HL-60 (cell line): ENCODE measurements around the gene KRTAP5-8.

ENCODE experiments used
- DNase-seq, 2 experiments: peaks; one replicate each; pipeline ENCODE4 v3.0.0-alpha.2; 2010 to 2020; ENCODE audit warnings: low read depth in 1 of 2, low spot score in 1 of 2
- H3K27ac ChIP-seq: fragments of 250-450 bp; sonication (Bioruptor Pico); replicated peaks from 2 replicates; pipeline ENCODE4 v1.5.1; 2020; ENCODE audit warnings: mild to moderate bottlenecking, moderate library complexity
- H3K27me3 ChIP-seq: fragments of 250-450 bp; sonication (Bioruptor Pico); 2 replicates; pipeline ENCODE4 v1.5.1; 2021; ENCODE audit warnings: mild to moderate bottlenecking, moderate library complexity; ENCODE audit not compliant: insufficient read depth, poor library complexity, severe bottlenecking
- H3K4me3 ChIP-seq: replicated peaks from 2 replicates; pipeline ENCODE4 v1.5.1; 2011; ENCODE audit warnings: mild to moderate bottlenecking, control low read depth, low read length; ENCODE audit not compliant: insufficient read depth
- GABPA ChIP-seq: IDR thresholded peaks from 2 replicates; pipeline ENCODE4 v1.6.1; 2012; ENCODE audit warnings: low read depth
- POLR2AphosphoS5 ChIP-seq: IDR thresholded peaks from 2 replicates; pipeline ENCODE4 v1.6.1; 2012; ENCODE audit warnings: low read depth
- SPI1 ChIP-seq: IDR thresholded peaks from 2 replicates; pipeline ENCODE4 v1.6.1; 2012; ENCODE audit warnings: low read depth, mild to moderate bottlenecking, borderline replicate concordance
- TF ChIP-seq, protein P1 (sequence below): IDR thresholded peaks from 2 replicates; pipeline ENCODE4 v1.6.1; 2012; ENCODE audit warnings: low read depth; ENCODE audit not compliant: insufficient replicate concordance
- TF ChIP-seq, protein P2 (sequence below): IDR thresholded peaks from one replicate; pipeline ENCODE4 v1.5.1; 2011; ENCODE audit warnings: low read length, control low read depth, inconsistent platforms; ENCODE audit not compliant: insufficient read depth

Gene KRTAP5-8

DNA sequence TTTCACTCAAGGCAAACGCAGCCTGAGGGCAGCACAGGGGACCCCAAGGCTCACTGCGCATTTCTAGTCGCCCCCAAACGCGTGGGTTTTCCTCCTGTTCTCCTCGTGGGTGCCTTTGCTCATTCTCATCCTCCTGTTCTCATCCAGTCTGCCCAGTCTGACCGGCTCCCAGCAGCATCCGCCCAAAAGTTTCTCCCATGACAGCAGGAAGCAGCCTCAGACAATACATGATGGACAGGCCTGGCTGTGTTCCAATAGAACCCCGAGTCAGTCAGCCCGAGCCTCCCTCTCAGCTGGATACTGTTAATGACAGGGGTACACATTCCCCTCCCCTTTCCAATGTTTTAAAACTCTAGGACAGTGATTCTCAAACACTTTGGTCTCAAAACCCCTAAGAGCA, 33.3 kb upstream of the KRTAP5-8 start:
- no peak overlapping the region for H3K27ac ChIP-seq
- H3K4me3 ChIP-seq: no peak overlapping the region
- DNase-seq: no peak
- TF ChIP-seq SPI1: no peak
- no peak for TF ChIP-seq POLR2AphosphoS5
- TF ChIP-seq, protein P1, sequence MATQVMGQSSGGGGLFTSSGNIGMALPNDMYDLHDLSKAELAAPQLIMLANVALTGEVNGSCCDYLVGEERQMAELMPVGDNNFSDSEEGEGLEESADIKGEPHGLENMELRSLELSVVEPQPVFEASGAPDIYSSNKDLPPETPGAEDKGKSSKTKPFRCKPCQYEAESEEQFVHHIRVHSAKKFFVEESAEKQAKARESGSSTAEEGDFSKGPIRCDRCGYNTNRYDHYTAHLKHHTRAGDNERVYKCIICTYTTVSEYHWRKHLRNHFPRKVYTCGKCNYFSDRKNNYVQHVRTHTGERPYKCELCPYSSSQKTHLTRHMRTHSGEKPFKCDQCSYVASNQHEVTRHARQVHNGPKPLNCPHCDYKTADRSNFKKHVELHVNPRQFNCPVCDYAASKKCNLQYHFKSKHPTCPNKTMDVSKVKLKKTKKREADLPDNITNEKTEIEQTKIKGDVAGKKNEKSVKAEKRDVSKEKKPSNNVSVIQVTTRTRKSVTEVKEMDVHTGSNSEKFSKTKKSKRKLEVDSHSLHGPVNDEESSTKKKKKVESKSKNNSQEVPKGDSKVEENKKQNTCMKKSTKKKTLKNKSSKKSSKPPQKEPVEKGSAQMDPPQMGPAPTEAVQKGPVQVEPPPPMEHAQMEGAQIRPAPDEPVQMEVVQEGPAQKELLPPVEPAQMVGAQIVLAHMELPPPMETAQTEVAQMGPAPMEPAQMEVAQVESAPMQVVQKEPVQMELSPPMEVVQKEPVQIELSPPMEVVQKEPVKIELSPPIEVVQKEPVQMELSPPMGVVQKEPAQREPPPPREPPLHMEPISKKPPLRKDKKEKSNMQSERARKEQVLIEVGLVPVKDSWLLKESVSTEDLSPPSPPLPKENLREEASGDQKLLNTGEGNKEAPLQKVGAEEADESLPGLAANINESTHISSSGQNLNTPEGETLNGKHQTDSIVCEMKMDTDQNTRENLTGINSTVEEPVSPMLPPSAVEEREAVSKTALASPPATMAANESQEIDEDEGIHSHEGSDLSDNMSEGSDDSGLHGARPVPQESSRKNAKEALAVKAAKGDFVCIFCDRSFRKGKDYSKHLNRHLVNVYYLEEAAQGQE: no peak
- TF ChIP-seq GABPA: no peak
- TF ChIP-seq, protein P2, sequence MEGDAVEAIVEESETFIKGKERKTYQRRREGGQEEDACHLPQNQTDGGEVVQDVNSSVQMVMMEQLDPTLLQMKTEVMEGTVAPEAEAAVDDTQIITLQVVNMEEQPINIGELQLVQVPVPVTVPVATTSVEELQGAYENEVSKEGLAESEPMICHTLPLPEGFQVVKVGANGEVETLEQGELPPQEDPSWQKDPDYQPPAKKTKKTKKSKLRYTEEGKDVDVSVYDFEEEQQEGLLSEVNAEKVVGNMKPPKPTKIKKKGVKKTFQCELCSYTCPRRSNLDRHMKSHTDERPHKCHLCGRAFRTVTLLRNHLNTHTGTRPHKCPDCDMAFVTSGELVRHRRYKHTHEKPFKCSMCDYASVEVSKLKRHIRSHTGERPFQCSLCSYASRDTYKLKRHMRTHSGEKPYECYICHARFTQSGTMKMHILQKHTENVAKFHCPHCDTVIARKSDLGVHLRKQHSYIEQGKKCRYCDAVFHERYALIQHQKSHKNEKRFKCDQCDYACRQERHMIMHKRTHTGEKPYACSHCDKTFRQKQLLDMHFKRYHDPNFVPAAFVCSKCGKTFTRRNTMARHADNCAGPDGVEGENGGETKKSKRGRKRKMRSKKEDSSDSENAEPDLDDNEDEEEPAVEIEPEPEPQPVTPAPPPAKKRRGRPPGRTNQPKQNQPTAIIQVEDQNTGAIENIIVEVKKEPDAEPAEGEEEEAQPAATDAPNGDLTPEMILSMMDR: no peak
- no peaks in the 10 kb centered on the region for H3K27me3 ChIP-seq

DNA sequence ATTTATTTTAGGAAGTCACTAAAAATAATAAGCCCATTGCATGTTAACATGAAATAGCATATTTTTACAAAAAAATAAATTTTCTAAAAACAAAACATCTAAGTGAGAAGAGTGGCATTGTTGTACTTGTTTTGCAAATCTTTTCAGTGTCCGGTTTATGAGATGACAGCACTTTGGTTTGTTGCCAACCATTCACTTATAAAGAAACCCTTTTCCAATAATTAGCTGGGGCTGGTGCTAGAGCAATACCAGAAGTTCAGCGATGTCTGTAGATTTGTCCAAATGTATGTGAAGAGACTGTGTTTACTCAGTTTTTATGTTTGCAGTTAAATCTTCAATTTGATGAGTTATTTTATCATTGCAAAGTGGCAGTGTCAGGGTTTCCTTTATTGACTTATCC, 32.8 kb upstream of the KRTAP5-8 start:
- no peaks in the 10 kb centered on the region for H3K27me3 ChIP-seq
- DNase-seq: no peak
- H3K27ac ChIP-seq: no peak overlapping the region
- TF ChIP-seq, protein P2: no peak
- no peak for TF ChIP-seq GABPA
- TF ChIP-seq POLR2AphosphoS5: no peak
- TF ChIP-seq SPI1: no peak
- TF ChIP-seq, protein P1: no peak
- no peak overlapping the region for H3K4me3 ChIP-seq

DNA sequence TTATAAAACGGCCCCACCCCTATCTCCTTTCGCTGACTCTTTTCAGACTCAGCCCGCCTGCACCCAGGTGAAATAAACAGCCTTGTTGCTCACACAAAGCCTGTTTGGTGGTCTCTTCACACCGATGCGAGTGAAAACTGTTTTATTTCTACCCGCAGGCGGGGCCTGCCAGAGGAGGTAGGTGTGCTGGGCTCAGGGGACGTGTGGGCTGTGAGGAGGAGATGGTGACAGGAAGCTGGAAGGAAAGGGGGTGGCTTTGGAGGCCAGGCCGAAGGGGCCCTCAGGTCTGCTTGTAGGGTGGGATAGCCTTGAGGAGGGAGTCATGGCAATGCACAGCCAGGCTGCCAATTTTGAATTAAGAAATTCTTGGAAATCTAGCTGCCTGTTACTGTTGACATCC, 32.0 kb upstream of the KRTAP5-8 start:
- H3K27me3 ChIP-seq: no peaks in the 10 kb centered on the region
- TF ChIP-seq, protein P2: no peak
- TF ChIP-seq, protein P1: no peak
- no peak for TF ChIP-seq POLR2AphosphoS5
- no peak for TF ChIP-seq GABPA
- TF ChIP-seq SPI1: no peak
- no peak overlapping the region for H3K4me3 ChIP-seq
- no peak for DNase-seq
- H3K27ac ChIP-seq: no peak overlapping the region
